Neural crest cell (in vitro differentiated cells): ENCODE results near the gene TCF7L2. TPM values are rescaled to one million over a fixed set of nuclear protein-coding genes. Genes with fewer than 3 reads are reported as not detected.

Source experiments
- DNase-seq: peaks from one replicate; pipeline ENCODE4 v3.0.0; 2021; ENCODE audit warnings: low read depth, mixed read lengths, low spot score
- H3K27ac Mint-ChIP-seq: one replicate; pipeline ENCODE4 v1.8.0; 2021; ENCODE audit warnings: mild to moderate bottlenecking, mixed read lengths; ENCODE audit not compliant: unreplicated experiment
- H3K27me3 Mint-ChIP-seq: 2 replicates; pipeline ENCODE4 v1.8.0; 2021; ENCODE audit warnings: low read depth, mild to moderate bottlenecking, mixed read lengths
- H3K36me3 Mint-ChIP-seq: 2 replicates; pipeline ENCODE4 v1.8.0; 2021; ENCODE audit warnings: low read depth, mild to moderate bottlenecking, mixed read lengths
- H3K4me1 Mint-ChIP-seq: 2 replicates; pipeline ENCODE4 v1.8.0; 2021; ENCODE audit warnings: mixed read lengths
- H3K4me3 Mint-ChIP-seq: one replicate; pipeline ENCODE4 v1.8.0; 2021; ENCODE audit warnings: mild to moderate bottlenecking, mixed read lengths
- H3K9me3 Mint-ChIP-seq: 2 replicates; pipeline ENCODE4 v1.8.0; 2021; ENCODE audit warnings: mixed read lengths
- total RNA-seq: library from RNA; stranded (reverse); gene quantifications from 2 replicates; pipeline ENCODE4 v1.2.1, GENCODE V29; 2021
- TF ChIP-seq, protein P1 (sequence below): fragments of 200-600 bp; sonication (generic); conservative IDR thresholded peaks from 2 replicates; pipeline ENCODE4 v1.5.0; 2021; ENCODE audit warnings: antibody characterized with exemption, mild to moderate bottlenecking

Gene TCF7L2
- total RNA-seq, 1 donor from 2014 or later, result 34.8 TPM

DNA sequence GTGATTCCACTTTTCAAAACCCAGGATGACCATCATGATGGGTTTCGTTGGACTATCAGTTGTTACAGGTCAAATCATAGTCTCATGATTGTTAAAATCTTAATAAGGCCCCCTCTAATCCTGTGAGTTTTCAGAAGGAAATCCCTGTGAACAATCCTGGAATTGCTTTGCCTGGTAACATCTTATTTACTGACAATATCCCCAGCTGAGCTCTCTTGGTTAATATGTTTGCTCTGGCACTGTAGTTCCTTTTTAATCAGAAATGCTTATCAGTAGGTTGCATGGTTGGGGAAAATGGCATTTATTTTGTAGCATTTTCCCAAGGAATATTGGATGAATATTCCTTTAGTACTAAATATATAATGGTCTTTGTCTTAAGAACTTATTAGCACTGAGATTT is 163.9 kb downstream of the TCF7L2 start:
- Mint-ChIP-seq H3K9me3 (no peaks in the 10 kb centered on the region), H3K27me3 (peaks cover 22% of the 10 kb centered on the region), H3K36me3 (no peaks in the 10 kb centered on the region), H3K4me1 (peaks cover 51% of the 10 kb centered on the region), H3K4me3 (no peak overlapping the region), H3K27ac (no peak overlapping the region)
- TF ChIP-seq, protein P1, sequence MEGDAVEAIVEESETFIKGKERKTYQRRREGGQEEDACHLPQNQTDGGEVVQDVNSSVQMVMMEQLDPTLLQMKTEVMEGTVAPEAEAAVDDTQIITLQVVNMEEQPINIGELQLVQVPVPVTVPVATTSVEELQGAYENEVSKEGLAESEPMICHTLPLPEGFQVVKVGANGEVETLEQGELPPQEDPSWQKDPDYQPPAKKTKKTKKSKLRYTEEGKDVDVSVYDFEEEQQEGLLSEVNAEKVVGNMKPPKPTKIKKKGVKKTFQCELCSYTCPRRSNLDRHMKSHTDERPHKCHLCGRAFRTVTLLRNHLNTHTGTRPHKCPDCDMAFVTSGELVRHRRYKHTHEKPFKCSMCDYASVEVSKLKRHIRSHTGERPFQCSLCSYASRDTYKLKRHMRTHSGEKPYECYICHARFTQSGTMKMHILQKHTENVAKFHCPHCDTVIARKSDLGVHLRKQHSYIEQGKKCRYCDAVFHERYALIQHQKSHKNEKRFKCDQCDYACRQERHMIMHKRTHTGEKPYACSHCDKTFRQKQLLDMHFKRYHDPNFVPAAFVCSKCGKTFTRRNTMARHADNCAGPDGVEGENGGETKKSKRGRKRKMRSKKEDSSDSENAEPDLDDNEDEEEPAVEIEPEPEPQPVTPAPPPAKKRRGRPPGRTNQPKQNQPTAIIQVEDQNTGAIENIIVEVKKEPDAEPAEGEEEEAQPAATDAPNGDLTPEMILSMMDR, result no peak
- no peak for DNase-seq

DNA sequence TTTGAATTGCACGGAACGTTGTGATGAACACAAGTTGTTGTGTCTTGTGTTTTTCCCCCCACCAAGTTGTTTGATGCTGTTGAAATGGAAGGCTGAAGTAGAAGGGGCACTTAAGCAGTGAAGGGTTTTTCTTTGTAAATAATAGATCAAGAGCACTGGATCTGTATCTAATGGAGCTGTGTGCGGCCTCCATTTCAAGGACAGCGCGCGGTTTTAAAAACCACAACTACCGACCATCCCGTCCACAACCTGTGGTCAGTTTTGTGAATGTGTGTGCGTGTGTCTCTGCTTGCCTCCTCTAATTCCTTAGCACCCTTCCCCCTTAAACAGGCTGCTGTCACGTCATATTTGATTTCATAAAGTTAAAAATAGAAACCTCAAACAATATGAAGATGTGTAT is 165.5 kb downstream of the TCF7L2 start:
- TF ChIP-seq, protein P1, result no peak
- peaks cover 5% of the 10 kb centered on the region for H3K36me3 Mint-ChIP-seq
- H3K4me3 Mint-ChIP-seq, result no peak overlapping the region
- H3K27me3 Mint-ChIP-seq, result peaks cover 25% of the 10 kb centered on the region
- H3K27ac Mint-ChIP-seq, result no peak overlapping the region
- H3K9me3 Mint-ChIP-seq, result no peaks in the 10 kb centered on the region
- DNase-seq, result no peak
- peaks cover 48% of the 10 kb centered on the region for H3K4me1 Mint-ChIP-seq

DNA sequence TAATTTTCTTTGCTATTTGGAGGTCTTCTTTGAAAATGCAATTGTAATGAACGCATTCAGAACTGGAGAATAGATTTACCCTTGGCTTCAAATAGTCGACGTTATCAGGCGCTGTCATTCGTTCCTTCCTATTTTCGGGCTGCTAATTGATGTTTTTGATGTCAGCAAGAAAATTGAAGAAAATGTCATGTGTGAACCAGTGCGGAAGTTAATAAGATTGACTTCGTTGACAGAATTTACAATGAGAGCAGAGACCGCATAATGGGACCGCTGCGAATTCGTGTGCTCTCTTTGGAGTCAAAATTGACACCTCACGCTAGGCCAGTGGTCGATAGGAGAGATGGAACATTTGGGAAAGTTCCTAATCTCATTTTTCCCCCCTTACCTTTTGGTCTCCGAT is 168.8 kb downstream of the TCF7L2 start:
- TF ChIP-seq, protein P1, result no peak
- H3K4me1 Mint-ChIP-seq, result peaks cover 39% of the 10 kb centered on the region
- no peak for DNase-seq

DNA sequence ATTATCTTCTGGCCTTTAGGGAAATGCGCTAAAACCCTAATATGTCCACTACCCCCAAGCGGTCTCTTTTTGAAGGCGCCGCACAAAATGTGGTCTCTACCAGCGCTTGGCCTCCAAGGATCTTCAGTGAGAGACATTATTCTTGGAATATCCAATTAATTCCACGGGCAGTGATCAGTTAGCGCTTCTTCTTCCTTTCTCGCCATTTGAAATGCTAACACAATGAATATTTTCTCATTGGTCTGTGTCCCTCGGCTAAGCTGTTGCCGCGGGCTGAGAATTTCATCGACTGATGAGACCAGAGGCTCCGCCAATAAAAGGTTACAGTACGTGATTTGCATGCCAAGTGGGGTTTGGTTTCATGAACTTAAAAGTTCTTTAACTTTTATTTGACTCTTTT is 169.8 kb downstream of the TCF7L2 start:
- H3K36me3 Mint-ChIP-seq, result peaks cover 7% of the 10 kb centered on the region
- H3K9me3 Mint-ChIP-seq, result no peaks in the 10 kb centered on the region
- peaks cover 45% of the 10 kb centered on the region for H3K27me3 Mint-ChIP-seq
- peaks cover 44% of the 10 kb centered on the region for H3K4me1 Mint-ChIP-seq
- H3K27ac Mint-ChIP-seq, result no peak overlapping the region
- no peak overlapping the region for H3K4me3 Mint-ChIP-seq
- no peak for DNase-seq
- TF ChIP-seq, protein P1, result no peak

More for the DNA sequence above, 168.8 kb downstream of the TCF7L2 start:
- Mint-ChIP-seq H3K9me3 (no peaks in the 10 kb centered on the region), H3K36me3 (peaks cover 6% of the 10 kb centered on the region), H3K27me3 (peaks cover 41% of the 10 kb centered on the region), H3K4me3 (no peak overlapping the region), H3K27ac (no peak overlapping the region)

DNA sequence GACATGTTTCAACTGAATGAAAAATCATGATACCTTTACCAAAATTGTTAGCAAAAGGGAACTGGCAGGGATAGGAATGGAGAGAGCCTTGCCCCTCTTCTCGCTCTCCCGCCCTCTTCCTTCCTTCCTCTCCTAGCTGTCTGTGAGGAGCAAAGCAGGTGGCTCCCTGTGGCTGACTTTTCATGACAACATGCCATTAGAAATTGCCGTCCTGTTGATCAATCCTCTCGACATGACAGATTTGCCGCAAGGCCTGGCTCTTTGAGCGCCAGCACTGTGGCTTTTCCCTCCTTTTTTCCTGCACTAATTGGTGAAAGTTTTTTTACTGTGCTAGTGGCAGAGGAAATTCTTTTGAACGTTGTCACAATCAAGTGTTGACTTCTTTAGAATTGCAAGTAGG is 171.1 kb downstream of the TCF7L2 start:
- Mint-ChIP-seq H3K27ac (no peak overlapping the region), H3K27me3 (peaks cover 44% of the 10 kb centered on the region), H3K4me3 (no peak overlapping the region), H3K9me3 (no peaks in the 10 kb centered on the region), H3K36me3 (peaks cover 7% of the 10 kb centered on the region), H3K4me1 (peaks cover 48% of the 10 kb centered on the region)
- TF ChIP-seq, protein P1, result no peak
- DNase-seq, result no peak

DNA sequence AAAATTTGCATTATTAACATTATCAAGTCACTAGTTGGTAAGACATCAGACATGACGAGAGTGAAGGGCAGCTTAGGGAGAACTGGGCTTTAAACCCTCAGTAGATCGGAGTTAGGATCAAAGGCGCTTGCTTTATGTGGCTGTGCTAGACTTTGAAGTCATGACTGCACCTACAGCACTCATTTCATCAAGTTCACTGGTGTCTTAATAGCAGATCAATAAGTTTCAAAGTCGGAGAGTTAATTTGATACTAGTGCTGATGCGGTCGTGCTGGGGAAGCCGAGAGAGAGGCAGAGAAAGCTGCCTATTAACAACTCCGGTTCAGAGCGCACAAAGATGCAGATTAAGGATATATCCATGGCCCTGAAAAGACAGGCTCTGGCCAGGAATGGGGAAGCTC is 172.9 kb downstream of the TCF7L2 start:
- no peak overlapping the region for H3K27ac Mint-ChIP-seq

More for the DNA sequence above, 172.9 kb downstream of the TCF7L2 start:
- Mint-ChIP-seq H3K36me3 (peaks cover 7% of the 10 kb centered on the region), H3K4me3 (no peak overlapping the region), H3K27me3 (peaks cover 46% of the 10 kb centered on the region), H3K9me3 (no peaks in the 10 kb centered on the region), H3K4me1 (peaks cover 50% of the 10 kb centered on the region)
- no peak for DNase-seq
- TF ChIP-seq, protein P1, result no peak
